Measurements from ENCODE around the gene ATP6V1G2. TPM values are rescaled to one million over a fixed set of nuclear protein-coding genes. Genes with fewer than 3 reads are reported as not detected.
"Not testable (repeated sequence)": the region's sequence is repeated elsewhere in the genome, so short reads cannot be mapped to it uniquely, and the experiment has no call there.

The ATP6V1G2 gene
- total RNA-seq, 1 donor from 2014 or later = 0.67 TPM

- DNase-seq (ENCODE audit: low read depth) = no peak
- no peaks in the 10 kb centered on the region for H3K27me3 ChIP-seq (ENCODE audit: control insufficient read depth, insufficient read depth, low read length)
- peaks cover 8% of the 10 kb centered on the region for H3K36me3 ChIP-seq (ENCODE audit: control insufficient read depth, insufficient read depth, low read length)
- H3K4me3 ChIP-seq (ENCODE audit: low read depth, low read length) = no peak overlapping the region
- TF ChIP-seq, protein P1, sequence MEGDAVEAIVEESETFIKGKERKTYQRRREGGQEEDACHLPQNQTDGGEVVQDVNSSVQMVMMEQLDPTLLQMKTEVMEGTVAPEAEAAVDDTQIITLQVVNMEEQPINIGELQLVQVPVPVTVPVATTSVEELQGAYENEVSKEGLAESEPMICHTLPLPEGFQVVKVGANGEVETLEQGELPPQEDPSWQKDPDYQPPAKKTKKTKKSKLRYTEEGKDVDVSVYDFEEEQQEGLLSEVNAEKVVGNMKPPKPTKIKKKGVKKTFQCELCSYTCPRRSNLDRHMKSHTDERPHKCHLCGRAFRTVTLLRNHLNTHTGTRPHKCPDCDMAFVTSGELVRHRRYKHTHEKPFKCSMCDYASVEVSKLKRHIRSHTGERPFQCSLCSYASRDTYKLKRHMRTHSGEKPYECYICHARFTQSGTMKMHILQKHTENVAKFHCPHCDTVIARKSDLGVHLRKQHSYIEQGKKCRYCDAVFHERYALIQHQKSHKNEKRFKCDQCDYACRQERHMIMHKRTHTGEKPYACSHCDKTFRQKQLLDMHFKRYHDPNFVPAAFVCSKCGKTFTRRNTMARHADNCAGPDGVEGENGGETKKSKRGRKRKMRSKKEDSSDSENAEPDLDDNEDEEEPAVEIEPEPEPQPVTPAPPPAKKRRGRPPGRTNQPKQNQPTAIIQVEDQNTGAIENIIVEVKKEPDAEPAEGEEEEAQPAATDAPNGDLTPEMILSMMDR (IDR thresholded peaks at IDR 0.05; ENCODE audit: insufficient read depth, low read length, poor library complexity, severe bottlenecking) = no peak
Measured at GRCh38 chr6:31557443-31558317, 11.3 kb upstream of the ATP6V1G2 start.

DNA sequence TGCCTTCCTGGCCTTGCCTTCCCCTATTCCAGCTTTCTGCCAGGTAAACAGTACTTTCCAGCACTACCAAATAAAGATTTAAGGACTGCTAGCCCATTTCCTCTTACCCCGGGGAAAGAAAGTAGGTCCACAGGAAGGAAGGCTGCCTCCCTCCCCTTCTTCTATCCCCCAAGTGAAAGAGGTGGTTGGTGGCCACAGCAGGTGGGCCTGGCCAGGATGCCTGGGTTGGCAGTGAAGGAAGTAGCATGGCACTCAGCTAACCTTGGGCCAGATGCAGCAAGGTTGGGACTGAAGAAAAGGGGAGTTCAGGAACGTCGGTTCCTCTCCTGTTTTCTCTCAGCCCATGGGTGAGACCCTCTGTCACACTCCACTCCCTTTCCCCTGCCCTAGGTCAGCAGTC lies 9.9 kb upstream of the ATP6V1G2 start:
- H3K36me3 ChIP-seq (ENCODE audit: control insufficient read depth, insufficient read depth, low read length) = peaks cover 8% of the 10 kb centered on the region
- DNase-seq (ENCODE audit: low read depth) = no peak
- no peaks in the 10 kb centered on the region for H3K27me3 ChIP-seq (ENCODE audit: control insufficient read depth, insufficient read depth, low read length)
- TF ChIP-seq, protein P1 (IDR thresholded peaks at IDR 0.05; ENCODE audit: insufficient read depth, low read length, poor library complexity, severe bottlenecking) = no peak
- H3K4me3 ChIP-seq (ENCODE audit: low read depth, low read length) = no peak overlapping the region

DNA sequence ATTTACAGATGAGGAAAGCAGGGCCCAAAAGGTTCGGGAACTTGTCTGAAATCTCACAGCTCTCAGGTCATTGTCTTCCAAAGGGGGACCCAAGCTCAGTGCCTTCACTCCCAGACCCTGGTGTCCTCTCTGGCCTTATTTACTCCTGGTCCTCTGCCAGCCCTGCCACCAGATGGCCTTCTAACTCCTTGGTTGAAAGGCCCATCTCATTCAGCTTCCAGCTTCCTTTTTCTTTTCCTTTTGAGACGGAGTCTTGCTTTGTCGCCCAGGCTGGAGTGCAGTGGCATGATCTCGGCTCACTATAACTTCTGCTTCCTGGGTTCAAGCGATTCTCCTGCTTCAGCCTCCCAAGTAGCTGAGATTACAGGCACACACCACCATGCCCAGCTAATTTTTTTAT lies 5.0 kb upstream of the ATP6V1G2 start:
- not testable (repeated sequence) for H3K36me3 ChIP-seq (ENCODE audit: control insufficient read depth, insufficient read depth, low read length); H3K27me3 ChIP-seq (ENCODE audit: control insufficient read depth, insufficient read depth, low read length); H3K4me3 ChIP-seq (ENCODE audit: low read depth, low read length); DNase-seq (ENCODE audit: low read depth)
- TF ChIP-seq, protein P1 (IDR thresholded peaks at IDR 0.05; ENCODE audit: insufficient read depth, low read length, poor library complexity, severe bottlenecking) = peak; percentile 51

- TF ChIP-seq, protein P1 (IDR thresholded peaks at IDR 0.05; ENCODE audit: insufficient read depth, low read length, poor library complexity, severe bottlenecking) = no peak
Measured at GRCh38 chr6:31548544-31548873, 2.1 kb upstream of the ATP6V1G2 start.

GRCh38 chr6:31547727-31548543 lies 1.5 kb upstream of the ATP6V1G2 start:
- no peak for DNase-seq (ENCODE audit: low read depth)
- TF ChIP-seq, protein P1 (IDR thresholded peaks at IDR 0.05; ENCODE audit: insufficient read depth, low read length, poor library complexity, severe bottlenecking) = no peak
- Histone ChIP-seq H3K4me3 (ENCODE audit: low read depth, low read length) (peak overlapping the region; percentile 44), H3K36me3 (ENCODE audit: control insufficient read depth, insufficient read depth, low read length) (no peaks in the 10 kb centered on the region), H3K27me3 (ENCODE audit: control insufficient read depth, insufficient read depth, low read length) (no peaks in the 10 kb centered on the region)

More at GRCh38 chr6:31548544-31548873, 2.1 kb upstream of the ATP6V1G2 start:
- H3K4me3 ChIP-seq (ENCODE audit: low read depth, low read length) = no peak overlapping the region
- H3K36me3 ChIP-seq (ENCODE audit: control insufficient read depth, insufficient read depth, low read length) = no peaks in the 10 kb centered on the region
- no peak for DNase-seq (ENCODE audit: low read depth)
- H3K27me3 ChIP-seq (ENCODE audit: control insufficient read depth, insufficient read depth, low read length) = no peaks in the 10 kb centered on the region

Measured in kidney epithelial cell (primary cell).